BLaER1 (cell line): ENCODE measurements around the gene MORC2.

Experiments used
- H3K27ac ChIP-seq: shearing (Covaris generic); formaldehyde crosslinking; 2 replicates; pipeline ENCODE4 v1.8.1; 2022
- H3K27me3 ChIP-seq: shearing (Covaris generic); formaldehyde crosslinking; 2 replicates; pipeline ENCODE4 v1.8.1; 2022
- H3K36me3 ChIP-seq: shearing (Covaris generic); formaldehyde crosslinking; 2 replicates; pipeline ENCODE4 v1.8.1; 2022
- H3K4me1 ChIP-seq: shearing (Covaris generic); formaldehyde crosslinking; 2 replicates; pipeline ENCODE4 v1.8.1; 2022
- H3K4me2 ChIP-seq: shearing (Covaris generic); formaldehyde crosslinking; 2 replicates; pipeline ENCODE4 v1.8.1; 2022
- H3K4me3 ChIP-seq: shearing (Covaris generic); formaldehyde crosslinking; 2 replicates; pipeline ENCODE4 v1.8.1; 2022
- H3K9ac ChIP-seq: shearing (Covaris generic); formaldehyde crosslinking; 2 replicates; pipeline ENCODE4 v1.8.1; 2022
- H3K9me3 ChIP-seq: shearing (Covaris generic); formaldehyde crosslinking; 2 replicates; pipeline ENCODE4 v1.8.1; 2022
- H4K20me1 ChIP-seq: shearing (Covaris generic); formaldehyde crosslinking; 2 replicates; pipeline ENCODE4 v1.8.1; 2022
- Cebpa-rat ChIP-seq: shearing (Covaris generic); IDR thresholded peaks from 2 replicates; pipeline ENCODE4 v1.8.1; 2022

MORC2 gene

DNA sequence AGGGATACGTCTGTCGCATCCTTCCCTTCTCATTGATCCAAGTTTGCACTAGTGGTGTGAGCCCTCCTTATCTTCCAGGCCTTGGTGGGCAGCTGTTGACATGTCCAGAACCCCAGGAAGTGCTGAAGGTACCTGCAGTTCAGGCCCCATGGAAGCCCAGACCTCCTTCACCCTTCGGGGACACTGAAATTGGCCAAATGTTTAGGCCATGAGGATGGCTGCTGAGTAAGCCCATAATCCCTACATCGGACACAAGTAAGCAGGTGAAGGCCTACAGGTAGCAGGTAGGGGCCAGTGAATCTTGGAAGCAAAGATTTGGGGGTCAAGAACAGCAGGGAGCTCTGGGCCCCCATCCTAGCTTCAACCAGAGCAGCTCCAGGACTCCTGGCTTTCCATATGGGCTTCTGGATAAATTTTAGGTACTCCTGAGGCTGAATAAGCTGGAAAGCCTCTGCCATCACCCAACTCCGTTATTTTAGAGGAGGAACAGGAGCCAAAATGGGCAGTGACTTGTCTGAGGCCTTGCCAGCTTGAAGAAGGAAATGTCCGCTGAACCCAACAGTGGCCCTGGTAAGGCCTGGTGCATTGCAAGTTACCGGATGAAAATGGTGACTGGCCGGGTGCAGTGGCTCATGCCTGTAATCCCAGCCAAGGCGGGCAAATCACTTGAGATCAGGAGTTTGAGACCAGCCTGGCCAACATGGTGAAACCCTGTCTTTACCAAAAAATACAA is 45.2 kb downstream of the MORC2 start:
- Histone ChIP-seq H3K36me3 (peaks cover 52% of the 10 kb centered on the region), H3K4me3 (no peak overlapping the region), H3K4me2 (no peak overlapping the region), H3K27me3 (peaks cover 20% of the 10 kb centered on the region), H3K27ac (no peak overlapping the region), H3K4me1 (no peaks in the 10 kb centered on the region), H4K20me1 (0 out of 2 replicates have a peak, but pooled peaks cover 18% of the 10 kb centered on the region), H3K9me3 (0 out of 2 replicates have a peak, but pooled peaks cover 3% of the 10 kb centered on the region), H3K9ac (no peak overlapping the region)
- TF ChIP-seq Cebpa-rat = no peak

DNA sequence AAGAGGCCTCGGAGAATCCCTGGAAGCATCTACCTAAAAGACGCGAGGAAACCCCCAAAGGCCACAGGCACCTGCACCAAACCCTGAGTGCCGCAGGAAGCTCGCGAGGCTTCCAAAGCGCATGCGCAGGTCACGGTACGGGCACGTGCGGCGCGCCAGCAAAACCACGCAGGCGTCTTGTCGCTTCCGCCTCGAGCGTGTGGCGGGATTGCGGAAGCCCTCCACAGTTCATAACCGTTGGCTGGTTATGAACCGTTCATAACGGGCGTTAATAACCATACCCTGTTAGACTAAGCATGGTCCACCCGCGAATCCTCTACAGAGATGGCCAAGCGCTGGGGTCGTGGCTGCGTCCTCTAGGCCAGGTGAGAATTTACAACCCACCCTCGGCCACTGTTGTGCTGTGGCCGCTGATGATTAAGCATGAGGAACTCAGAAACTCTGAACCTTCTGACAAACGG is 46.4 kb downstream of the MORC2 start:
- H3K9ac ChIP-seq = no peak overlapping the region
- 0 out of 2 replicates have a peak, but pooled peaks cover 10% of the 10 kb centered on the region for H4K20me1 ChIP-seq
- peaks cover 41% of the 10 kb centered on the region for H3K36me3 ChIP-seq
- H3K9me3 ChIP-seq = 0 out of 2 replicates have a peak, but pooled peaks cover 3% of the 10 kb centered on the region
- H3K4me3 ChIP-seq = no peak overlapping the region
- H3K4me1 ChIP-seq = no peaks in the 10 kb centered on the region
- no peak for TF ChIP-seq Cebpa-rat
- peaks cover 20% of the 10 kb centered on the region for H3K27me3 ChIP-seq
- H3K4me2 ChIP-seq = no peak overlapping the region
- H3K27ac ChIP-seq = no peak overlapping the region

GRCh38 chr22:30921108-30921507 is 47.5 kb downstream of the MORC2 start:
- Histone ChIP-seq H3K27me3 (peaks cover 20% of the 10 kb centered on the region), H3K27ac (no peak overlapping the region), H3K4me1 (no peaks in the 10 kb centered on the region), H4K20me1 (0 out of 2 replicates have a peak, but pooled peaks cover 4% of the 10 kb centered on the region), H3K4me3 (no peak overlapping the region), H3K4me2 (no peak overlapping the region), H3K9ac (no peak overlapping the region), H3K36me3 (peaks cover 30% of the 10 kb centered on the region), H3K9me3 (peaks cover 3% of the 10 kb centered on the region)
- no peak for TF ChIP-seq Cebpa-rat

GRCh38 chr22:30920407-30920806 is 48.2 kb downstream of the MORC2 start:
- H3K4me1 ChIP-seq = no peaks in the 10 kb centered on the region
- no peak overlapping the region for H3K9ac ChIP-seq
- H3K27ac ChIP-seq = no peak overlapping the region
- H3K27me3 ChIP-seq = peaks cover 20% of the 10 kb centered on the region
- H3K4me2 ChIP-seq = no peak overlapping the region
- TF ChIP-seq Cebpa-rat = no peak
- H3K36me3 ChIP-seq = peaks cover 23% of the 10 kb centered on the region
- H3K4me3 ChIP-seq = no peak overlapping the region
- H4K20me1 ChIP-seq = 0 out of 2 replicates have a peak, but pooled peaks cover 3% of the 10 kb centered on the region
- H3K9me3 ChIP-seq = peaks cover 10% of the 10 kb centered on the region

DNA sequence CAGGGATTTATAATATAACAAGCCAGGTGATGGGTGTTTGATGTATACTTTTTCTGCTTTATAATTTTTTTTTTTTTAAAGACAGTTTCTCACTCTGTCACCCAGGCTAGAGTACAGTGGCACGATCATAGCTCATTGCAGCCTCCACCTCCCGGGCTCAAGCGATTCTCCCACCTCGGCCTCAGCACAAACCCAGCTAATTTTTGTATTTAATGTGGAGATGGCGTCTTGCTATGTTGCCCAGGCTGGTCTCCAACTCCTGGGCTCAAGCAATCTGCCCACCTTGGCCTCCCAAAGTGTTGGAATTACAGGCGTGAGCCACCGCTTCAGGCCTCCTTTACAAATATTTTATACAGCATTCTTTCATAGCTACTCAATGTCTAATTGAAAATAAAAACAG is 48.6 kb downstream of the MORC2 start:
- H3K9ac ChIP-seq = no peak overlapping the region
- peaks cover 15% of the 10 kb centered on the region for H3K9me3 ChIP-seq
- TF ChIP-seq Cebpa-rat = no peak
- no peak overlapping the region for H3K4me3 ChIP-seq
- H3K36me3 ChIP-seq = peaks cover 19% of the 10 kb centered on the region
- no peak overlapping the region for H3K4me2 ChIP-seq
- H3K27me3 ChIP-seq = peaks cover 20% of the 10 kb centered on the region
- no peaks in the 10 kb centered on the region for H4K20me1 ChIP-seq
- H3K4me1 ChIP-seq = no peaks in the 10 kb centered on the region
- H3K27ac ChIP-seq = no peak overlapping the region

DNA sequence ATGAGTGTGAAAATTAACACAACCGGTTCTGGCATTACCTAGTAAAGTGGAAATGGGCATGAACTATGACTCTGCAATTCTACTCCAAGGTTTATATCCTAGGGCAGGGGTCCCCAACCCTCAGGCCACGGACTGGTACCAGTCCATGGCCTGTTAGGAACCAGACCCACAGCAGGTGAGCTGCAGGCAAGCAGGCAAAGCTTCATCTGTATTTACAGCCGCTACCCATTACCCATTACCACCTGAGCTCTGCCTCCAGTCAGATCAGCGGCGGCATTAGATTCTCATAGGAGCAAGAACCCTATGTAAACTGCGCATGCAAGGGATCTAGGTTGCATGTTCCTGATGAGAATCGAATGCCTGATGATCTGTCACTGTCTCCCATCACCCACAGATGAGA is 49.8 kb downstream of the MORC2 start:
- H3K27ac ChIP-seq = no peak overlapping the region
- peaks cover 20% of the 10 kb centered on the region for H3K9me3 ChIP-seq
- no peak for TF ChIP-seq Cebpa-rat

GRCh38 chr22:30910358-30910757 is 58.2 kb downstream of the MORC2 start:
- H3K27ac ChIP-seq = no peak overlapping the region
- no peaks in the 10 kb centered on the region for H3K27me3 ChIP-seq
- no peak overlapping the region for H3K4me3 ChIP-seq
- H3K9ac ChIP-seq = no peak overlapping the region
- TF ChIP-seq Cebpa-rat = no peak
- H4K20me1 ChIP-seq = no peaks in the 10 kb centered on the region
- no peak overlapping the region for H3K4me2 ChIP-seq
- peaks cover 10% of the 10 kb centered on the region for H3K9me3 ChIP-seq
- peaks cover 6% of the 10 kb centered on the region; the same call in 1 of the 2 replicates for H3K36me3 ChIP-seq
- 0 out of 2 replicates have a peak, but pooled peaks cover 4% of the 10 kb centered on the region for H3K4me1 ChIP-seq

More for the DNA sequence above, 49.8 kb downstream of the MORC2 start:
- Histone ChIP-seq H4K20me1 (no peaks in the 10 kb centered on the region), H3K4me1 (no peaks in the 10 kb centered on the region), H3K9ac (no peak overlapping the region), H3K4me3 (no peak overlapping the region), H3K27me3 (peaks cover 20% of the 10 kb centered on the region), H3K4me2 (no peak overlapping the region), H3K36me3 (peaks cover 8% of the 10 kb centered on the region)

DNA sequence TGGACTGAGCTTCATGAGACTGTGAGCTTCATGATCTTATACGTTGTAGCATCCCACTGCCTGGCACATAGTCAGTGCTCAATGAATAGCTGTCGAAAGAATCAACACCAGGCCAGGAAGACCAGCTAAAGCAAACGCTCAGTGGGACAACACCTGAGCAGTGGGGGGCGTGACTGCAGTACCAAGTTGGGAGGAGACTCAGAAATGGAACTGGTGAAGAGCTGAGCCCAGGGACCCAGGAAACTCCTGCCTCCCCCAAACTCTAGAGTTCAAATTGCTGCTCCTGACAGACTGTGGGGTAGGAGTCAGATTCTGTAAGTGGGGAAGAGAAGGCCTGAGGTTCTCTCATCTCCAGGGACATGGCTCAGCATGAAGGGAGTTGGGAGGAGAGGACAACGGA is 59.3 kb downstream of the MORC2 start:
- Histone ChIP-seq H3K4me2 (no peak overlapping the region), H3K4me1 (0 out of 2 replicates have a peak, but pooled peaks cover 4% of the 10 kb centered on the region), H3K27ac (no peak overlapping the region), H3K9me3 (peaks cover 4% of the 10 kb centered on the region; the same call in 1 of the 2 replicates), H3K27me3 (no peaks in the 10 kb centered on the region), H4K20me1 (no peaks in the 10 kb centered on the region), H3K4me3 (no peak overlapping the region), H3K36me3 (peaks cover 6% of the 10 kb centered on the region; the same call in 1 of the 2 replicates), H3K9ac (no peak overlapping the region)
- TF ChIP-seq Cebpa-rat = no peak

DNA sequence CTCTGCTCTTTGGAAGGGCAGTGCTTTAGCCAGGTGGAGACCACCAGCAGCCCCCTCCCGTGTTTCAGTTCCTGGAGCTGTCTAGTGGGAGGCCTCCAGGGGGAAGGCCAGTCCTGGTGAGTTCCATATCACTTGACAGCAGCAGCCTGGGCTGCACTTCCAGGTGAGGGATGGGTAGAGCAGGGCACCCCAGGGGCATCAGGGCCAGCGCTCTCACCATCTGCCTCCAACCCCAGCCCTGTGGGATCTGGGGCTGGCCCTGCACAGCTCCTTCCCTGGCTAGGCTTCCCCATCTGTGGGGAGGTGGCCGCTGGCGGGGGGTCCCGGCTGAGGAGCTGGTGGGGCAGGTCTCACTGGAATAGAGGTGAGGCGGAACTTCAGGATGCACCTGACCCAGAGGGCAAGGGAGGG is 60.5 kb downstream of the MORC2 start:
- TF ChIP-seq Cebpa-rat = no peak
- Histone ChIP-seq H3K27ac (no peak overlapping the region), H4K20me1 (no peaks in the 10 kb centered on the region), H3K9me3 (no peaks in the 10 kb centered on the region), H3K4me2 (no peak overlapping the region), H3K36me3 (peaks cover 6% of the 10 kb centered on the region; the same call in 1 of the 2 replicates), H3K4me3 (no peak overlapping the region), H3K27me3 (no peaks in the 10 kb centered on the region), H3K4me1 (peaks cover 8% of the 10 kb centered on the region), H3K9ac (no peak overlapping the region)

DNA sequence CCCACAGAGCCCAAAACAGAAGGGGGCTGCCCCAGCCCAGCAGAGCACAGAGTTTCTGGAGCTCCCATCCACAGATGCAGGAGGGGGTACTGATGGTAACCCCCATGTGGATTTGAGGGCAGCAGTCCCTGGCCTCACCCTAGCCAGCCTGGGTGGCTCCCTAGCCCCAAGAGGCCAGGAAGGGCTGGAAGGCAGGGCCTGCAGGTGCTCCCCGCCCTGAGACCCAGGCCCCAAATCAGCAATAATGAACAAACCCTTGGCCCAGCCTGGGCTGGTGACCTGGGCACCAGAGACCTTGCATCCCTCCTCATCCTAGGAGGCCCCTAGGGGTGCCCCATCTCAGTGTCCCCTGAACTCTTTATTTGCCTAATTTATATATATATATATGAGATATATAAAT is 61.6 kb downstream of the MORC2 start:
- no peak for TF ChIP-seq Cebpa-rat
- Histone ChIP-seq H3K4me1 (peaks cover 15% of the 10 kb centered on the region), H3K36me3 (peaks cover 6% of the 10 kb centered on the region; the same call in 1 of the 2 replicates), H3K27ac (no peak overlapping the region), H3K27me3 (no peaks in the 10 kb centered on the region), H3K4me3 (no peak overlapping the region), H3K9ac (no peak overlapping the region), H3K4me2 (no peak overlapping the region), H4K20me1 (no peaks in the 10 kb centered on the region), H3K9me3 (no peaks in the 10 kb centered on the region)
